Fibroblast of the aortic adventitia (primary cell): ENCODE data around the gene GPR171. TPM values are rescaled to one million over a fixed set of nuclear protein-coding genes. Genes with fewer than 3 reads are reported as not detected.

Experiments used
- DNase-seq: peaks from one replicate; pipeline ENCODE4 v3.0.0-alpha.2; 2010; ENCODE audit warnings: low read depth
- H3K4me3 ChIP-seq: 2 replicates; pipeline ENCODE4 v1.5.1; 2011; ENCODE audit warnings: low read depth, mild to moderate bottlenecking, control low read depth, low read length, moderate library complexity
- small RNA-seq: library from RNA; depleted of rRNA; stranded (forward); fragments of <200 nt; gene quantifications from one replicate; pipeline ENCODE3, GENCODE V24; 2012
- total RNA-seq: library from RNA; depleted of rRNA; stranded (reverse); fragments of >200 nt; gene quantifications from 2 replicates; pipeline ENCODE4 v1.2.3, GENCODE V29; 2012; ENCODE audit warnings: low replicate concordance
- TF ChIP-seq, protein P1 (sequence below): IDR thresholded peaks from 2 replicates; pipeline ENCODE4 v1.5.1; 2011; ENCODE audit warnings: mild to moderate bottlenecking, low read length, control low read depth, inconsistent platforms; ENCODE audit not compliant: insufficient read depth

The GPR171 gene
- total RNA-seq, 1 donor, result not detected

DNA sequence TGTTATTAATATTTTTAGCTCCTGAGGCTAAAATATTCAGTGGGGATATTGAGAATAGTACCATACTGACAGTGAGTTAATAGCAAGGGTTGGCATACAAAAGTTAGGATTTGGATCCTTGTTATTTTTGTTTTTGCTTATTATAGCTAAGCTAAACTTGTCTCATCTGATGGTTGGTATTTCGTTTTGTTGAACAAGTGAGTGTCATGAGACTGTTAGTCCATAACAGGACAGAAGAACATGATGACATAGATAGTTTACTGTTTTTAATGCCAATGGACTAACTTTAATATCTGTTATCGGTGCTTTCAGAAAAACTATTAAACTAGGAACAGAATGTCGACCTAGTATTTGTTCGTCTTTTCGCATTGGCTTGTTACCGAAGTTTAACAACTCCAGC is 48.5 kb downstream of the GPR171 start:
- TF ChIP-seq, protein P1, sequence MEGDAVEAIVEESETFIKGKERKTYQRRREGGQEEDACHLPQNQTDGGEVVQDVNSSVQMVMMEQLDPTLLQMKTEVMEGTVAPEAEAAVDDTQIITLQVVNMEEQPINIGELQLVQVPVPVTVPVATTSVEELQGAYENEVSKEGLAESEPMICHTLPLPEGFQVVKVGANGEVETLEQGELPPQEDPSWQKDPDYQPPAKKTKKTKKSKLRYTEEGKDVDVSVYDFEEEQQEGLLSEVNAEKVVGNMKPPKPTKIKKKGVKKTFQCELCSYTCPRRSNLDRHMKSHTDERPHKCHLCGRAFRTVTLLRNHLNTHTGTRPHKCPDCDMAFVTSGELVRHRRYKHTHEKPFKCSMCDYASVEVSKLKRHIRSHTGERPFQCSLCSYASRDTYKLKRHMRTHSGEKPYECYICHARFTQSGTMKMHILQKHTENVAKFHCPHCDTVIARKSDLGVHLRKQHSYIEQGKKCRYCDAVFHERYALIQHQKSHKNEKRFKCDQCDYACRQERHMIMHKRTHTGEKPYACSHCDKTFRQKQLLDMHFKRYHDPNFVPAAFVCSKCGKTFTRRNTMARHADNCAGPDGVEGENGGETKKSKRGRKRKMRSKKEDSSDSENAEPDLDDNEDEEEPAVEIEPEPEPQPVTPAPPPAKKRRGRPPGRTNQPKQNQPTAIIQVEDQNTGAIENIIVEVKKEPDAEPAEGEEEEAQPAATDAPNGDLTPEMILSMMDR, result no peak
- no peak for DNase-seq
- H3K4me3 ChIP-seq, result no peak overlapping the region

DNA sequence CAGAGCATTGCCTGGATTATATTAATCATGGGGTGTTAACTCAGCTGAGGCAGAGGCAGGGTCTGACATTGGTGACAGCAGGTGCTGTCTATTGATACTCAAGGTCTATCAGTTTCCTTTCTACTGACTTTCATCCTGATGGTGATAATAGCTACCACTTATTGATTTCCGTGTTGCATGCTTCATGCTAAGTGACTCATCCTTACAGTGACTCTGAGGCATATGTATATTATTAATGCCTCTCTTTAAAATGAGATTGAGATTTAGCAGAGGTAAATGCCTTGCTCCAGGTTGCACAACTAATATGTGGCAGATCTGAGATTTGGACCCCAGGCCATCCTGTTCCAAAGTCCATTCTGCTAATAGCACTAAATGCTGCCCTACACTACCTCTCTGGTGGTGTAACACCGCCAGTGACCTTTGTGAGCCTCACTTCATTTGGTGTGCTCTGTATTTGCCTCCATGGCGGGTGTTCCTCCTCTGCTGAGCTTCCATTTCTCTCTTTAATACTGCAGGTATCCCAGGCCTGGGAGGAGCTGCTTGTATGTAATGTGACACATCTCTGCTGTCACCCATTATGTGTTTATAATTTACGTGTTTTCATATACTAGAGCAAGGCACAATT is 50.4 kb downstream of the GPR171 start:
- no peak for DNase-seq
- no peak overlapping the region for H3K4me3 ChIP-seq
- TF ChIP-seq, protein P1, result no peak

Small RNA genes within 50 kb of the gene (small RNA-seq; reads per million reads assigned to genes)
- gene RNA5SP145, result not detected

Other genes starting within 250 kb of the GPR171 start
- not detected in 2 replicates for gene CLRN1, start 230.5 kb downstream of the GPR171 start, total RNA-seq
- 0.72 and 1.3 TPM in 2 replicates for gene MED12L, start 117.6 kb downstream of the GPR171 start, total RNA-seq
- 0.41 TPM in 1 of 2 replicates, not detected in the other for gene P2RY14, start 75.3 kb upstream of the GPR171 start, total RNA-seq
- 0.18 TPM in 1 of 2 replicates, not detected in the other for gene GPR87, start 113.6 kb upstream of the GPR171 start, total RNA-seq
- not detected in 2 replicates for gene P2RY13, start 126.3 kb upstream of the GPR171 start, total RNA-seq
- gene P2RY12, start 181.5 kb upstream of the GPR171 start, total RNA-seq, result 0.18 and 0.82 TPM in 2 replicates